ENCODE data around the gene SLC44A2. TPM values are rescaled to one million over a fixed set of nuclear protein-coding genes. Genes with fewer than 3 reads are reported as not detected.

Gene SLC44A2
- 43.0 and 49.9 TPM in 2 replicates for total RNA-seq

DNA sequence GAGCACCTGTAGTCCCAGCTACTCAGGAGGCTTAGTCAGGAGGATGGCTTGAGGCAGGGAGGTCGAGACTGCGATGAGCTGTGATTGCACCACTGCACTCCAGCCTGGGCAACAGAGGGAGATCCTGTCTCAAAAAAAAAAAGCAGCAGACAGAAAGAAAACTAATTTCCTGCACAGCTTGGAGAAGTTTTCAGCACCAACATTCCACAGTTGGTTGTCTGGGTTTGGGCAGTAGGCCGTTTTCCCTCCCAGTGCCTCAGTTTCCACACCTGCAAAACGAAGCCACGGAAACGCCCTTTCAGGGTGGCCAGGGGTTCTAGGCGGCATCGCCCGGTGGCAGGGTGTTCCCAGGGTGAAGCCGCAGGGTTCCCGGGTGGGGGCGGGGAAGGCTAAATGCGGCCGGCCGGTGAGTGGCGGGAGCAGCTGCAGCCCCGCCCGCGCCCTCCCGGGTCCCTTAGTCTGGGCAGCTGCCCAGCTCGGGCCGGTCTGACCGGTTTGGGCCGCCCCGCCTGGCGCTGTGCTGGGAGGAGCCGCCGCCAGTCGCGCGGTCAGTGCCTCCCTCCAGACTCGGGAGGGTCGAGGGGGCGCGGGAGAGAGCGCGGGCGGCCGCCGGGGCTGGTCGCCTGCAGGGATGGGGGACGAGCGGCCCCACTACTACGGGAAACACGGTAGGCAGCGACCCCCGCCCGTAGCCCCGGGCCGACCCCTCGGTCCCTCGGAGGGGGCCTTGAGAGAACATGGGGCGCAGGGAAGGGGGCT lies at the start of gene SLC44A2:
Gene SLC44A2 (plus strand): TSS at position 551 of the 759 bp plus-strand sequence. CDS start 81 bp downstream, at position 632.
- H3K79me2 ChIP-seq (ENCODE audit: insufficient read depth, low read length): peaks cover 12% of the 10 kb centered on the region
- no peaks in the 10 kb centered on the region for H3K9me3 ChIP-seq (ENCODE audit: low read depth, low read length)
- TF ChIP-seq, protein P1, sequence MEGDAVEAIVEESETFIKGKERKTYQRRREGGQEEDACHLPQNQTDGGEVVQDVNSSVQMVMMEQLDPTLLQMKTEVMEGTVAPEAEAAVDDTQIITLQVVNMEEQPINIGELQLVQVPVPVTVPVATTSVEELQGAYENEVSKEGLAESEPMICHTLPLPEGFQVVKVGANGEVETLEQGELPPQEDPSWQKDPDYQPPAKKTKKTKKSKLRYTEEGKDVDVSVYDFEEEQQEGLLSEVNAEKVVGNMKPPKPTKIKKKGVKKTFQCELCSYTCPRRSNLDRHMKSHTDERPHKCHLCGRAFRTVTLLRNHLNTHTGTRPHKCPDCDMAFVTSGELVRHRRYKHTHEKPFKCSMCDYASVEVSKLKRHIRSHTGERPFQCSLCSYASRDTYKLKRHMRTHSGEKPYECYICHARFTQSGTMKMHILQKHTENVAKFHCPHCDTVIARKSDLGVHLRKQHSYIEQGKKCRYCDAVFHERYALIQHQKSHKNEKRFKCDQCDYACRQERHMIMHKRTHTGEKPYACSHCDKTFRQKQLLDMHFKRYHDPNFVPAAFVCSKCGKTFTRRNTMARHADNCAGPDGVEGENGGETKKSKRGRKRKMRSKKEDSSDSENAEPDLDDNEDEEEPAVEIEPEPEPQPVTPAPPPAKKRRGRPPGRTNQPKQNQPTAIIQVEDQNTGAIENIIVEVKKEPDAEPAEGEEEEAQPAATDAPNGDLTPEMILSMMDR (IDR thresholded peaks at IDR 0.05; ENCODE audit: extremely low read depth, low read depth, low read length): no peak
- peak within 1 kb of the TSS; percentile 70 for H2AFZ ChIP-seq (ENCODE audit: low read length)
- peak; percentile 98 for DNase-seq (ENCODE audit: insufficient read length, low spot score, missing footprints)
- peak within 1 kb of the TSS; percentile 77 for H3K4me3 ChIP-seq (ENCODE audit: insufficient read depth, low read length)
- peaks cover 17% of the 10 kb centered on the region for H3K4me1 ChIP-seq (ENCODE audit: insufficient read depth, low read length)
- no peaks in the 10 kb centered on the region for H3K27me3 ChIP-seq (ENCODE audit: insufficient read depth, low read length)
- peak within 1 kb of the TSS; percentile 60 for H3K27ac ChIP-seq (ENCODE audit: low read depth, low read length)
- no peaks in the 10 kb centered on the region for H4K20me1 ChIP-seq (ENCODE audit: insufficient read depth, low read length)
- peaks cover 10% of the 10 kb centered on the region for H3K36me3 ChIP-seq (ENCODE audit: insufficient read depth, low read length)
- H3K4me2 ChIP-seq (ENCODE audit: insufficient read depth, low read length): peak within 1 kb of the TSS; percentile 88

DNA sequence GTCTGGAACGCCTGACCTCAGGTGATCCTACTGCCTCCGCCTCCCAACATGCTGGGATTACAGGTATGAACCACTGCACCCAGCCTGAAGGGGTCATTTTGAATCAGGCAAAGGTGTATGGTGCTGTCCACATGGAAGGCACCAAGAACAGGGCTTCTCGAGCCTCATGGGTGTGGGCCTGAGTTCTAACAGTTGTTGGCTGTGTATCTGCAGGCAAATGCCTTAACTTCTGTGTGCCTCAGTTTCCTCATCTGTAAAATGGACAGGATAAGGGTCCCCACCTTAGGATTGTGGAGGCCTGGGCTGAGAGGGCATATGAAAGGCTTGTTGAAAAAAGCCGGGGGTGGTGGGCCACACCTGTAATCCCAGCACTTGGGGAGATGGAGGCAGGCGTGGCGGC lies 47.4 kb upstream of the SLC44A2 start:
- Histone ChIP-seq H3K27ac (ENCODE audit: low read depth, low read length) (no peak overlapping the region), H3K4me1 (ENCODE audit: insufficient read depth, low read length) (no peaks in the 10 kb centered on the region), H3K4me3 (ENCODE audit: insufficient read depth, low read length) (no peak overlapping the region), H3K4me2 (ENCODE audit: insufficient read depth, low read length) (no peak overlapping the region), H3K36me3 (ENCODE audit: insufficient read depth, low read length) (no peaks in the 10 kb centered on the region), H2AFZ (ENCODE audit: low read length) (no peak overlapping the region), H4K20me1 (ENCODE audit: insufficient read depth, low read length) (no peaks in the 10 kb centered on the region), H3K79me2 (ENCODE audit: insufficient read depth, low read length) (no peaks in the 10 kb centered on the region), H3K9me3 (ENCODE audit: low read depth, low read length) (no peaks in the 10 kb centered on the region), H3K27me3 (ENCODE audit: insufficient read depth, low read length) (no peaks in the 10 kb centered on the region)
- TF ChIP-seq, protein P1 (IDR thresholded peaks at IDR 0.05; ENCODE audit: extremely low read depth, low read depth, low read length): no peak
- no peak for DNase-seq (ENCODE audit: insufficient read length, low spot score, missing footprints)

DNA sequence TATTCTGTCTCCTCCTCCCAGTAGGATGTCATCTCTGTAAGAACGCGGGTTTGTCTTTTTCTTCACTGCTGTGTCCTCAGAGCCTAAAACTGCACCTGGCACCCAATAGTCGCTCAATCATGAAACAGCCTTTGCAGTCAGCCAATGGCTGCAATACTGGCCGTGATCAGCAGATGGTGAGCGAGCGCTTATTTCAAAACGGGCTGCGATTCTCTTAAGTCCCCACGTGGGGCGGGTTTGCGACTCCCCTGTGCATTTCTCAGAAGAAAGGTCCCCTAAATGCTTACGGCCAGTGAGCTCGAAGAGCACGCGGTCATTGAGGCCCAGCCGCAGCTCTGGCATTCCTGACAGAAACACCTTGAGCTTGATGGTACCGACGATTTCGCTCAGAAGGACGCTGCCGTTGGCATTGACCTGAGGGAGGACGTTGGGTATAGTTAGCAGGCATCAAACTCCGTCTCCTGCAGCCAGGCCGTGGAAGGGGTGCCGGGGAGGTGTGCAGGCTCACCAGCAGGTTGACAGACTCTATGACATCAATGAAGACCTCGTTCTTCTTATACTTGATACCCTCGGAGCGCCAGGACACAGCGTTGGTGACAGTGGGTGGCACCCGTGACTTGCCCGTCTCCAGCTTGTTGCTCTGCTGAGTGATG lies 44.2 kb upstream of the SLC44A2 start:
- TF ChIP-seq, protein P1 (IDR thresholded peaks at IDR 0.05; ENCODE audit: extremely low read depth, low read depth, low read length): peak; percentile 100
- peak; percentile 95 for DNase-seq (ENCODE audit: insufficient read length, low spot score, missing footprints)
- H3K4me2 ChIP-seq (ENCODE audit: insufficient read depth, low read length): peak overlapping the region; percentile 83
- H3K27ac ChIP-seq (ENCODE audit: low read depth, low read length): no peak overlapping the region
- H3K27me3 ChIP-seq (ENCODE audit: insufficient read depth, low read length): no peaks in the 10 kb centered on the region
- no peaks in the 10 kb centered on the region for H3K4me1 ChIP-seq (ENCODE audit: insufficient read depth, low read length)
- H2AFZ ChIP-seq (ENCODE audit: low read length): peak overlapping the region; percentile 94
- H3K4me3 ChIP-seq (ENCODE audit: insufficient read depth, low read length): peak overlapping the region; percentile 57
- H3K79me2 ChIP-seq (ENCODE audit: insufficient read depth, low read length): no peaks in the 10 kb centered on the region
- no peaks in the 10 kb centered on the region for H4K20me1 ChIP-seq (ENCODE audit: insufficient read depth, low read length)
- H3K9me3 ChIP-seq (ENCODE audit: low read depth, low read length): no peaks in the 10 kb centered on the region
- no peaks in the 10 kb centered on the region for H3K36me3 ChIP-seq (ENCODE audit: insufficient read depth, low read length)

DNA sequence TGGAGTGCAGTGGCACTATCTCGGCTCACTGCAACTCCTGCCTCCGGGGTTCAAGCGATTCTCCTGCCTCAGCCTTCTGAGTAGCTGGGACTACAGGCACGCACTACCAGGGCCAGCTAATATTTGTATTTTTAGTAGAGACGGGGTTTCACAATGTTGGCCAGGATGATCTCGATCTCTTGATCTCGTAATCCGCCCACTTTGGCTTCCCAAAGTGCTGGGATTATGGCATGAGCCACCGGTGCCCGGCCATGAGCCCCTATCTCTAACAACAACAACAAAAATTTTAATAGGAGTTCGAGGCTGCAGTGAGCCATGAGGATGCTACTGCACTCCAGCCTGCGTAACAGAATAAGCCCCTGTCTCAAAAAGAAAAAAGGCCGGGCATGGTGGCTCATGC lies 43.3 kb upstream of the SLC44A2 start:
- Histone ChIP-seq H2AFZ (ENCODE audit: low read length) (no peak overlapping the region), H3K79me2 (ENCODE audit: insufficient read depth, low read length) (no peaks in the 10 kb centered on the region), H4K20me1 (ENCODE audit: insufficient read depth, low read length) (no peaks in the 10 kb centered on the region), H3K9me3 (ENCODE audit: low read depth, low read length) (no peaks in the 10 kb centered on the region), H3K4me1 (ENCODE audit: insufficient read depth, low read length) (no peaks in the 10 kb centered on the region), H3K27ac (ENCODE audit: low read depth, low read length) (no peak overlapping the region), H3K4me3 (ENCODE audit: insufficient read depth, low read length) (no peak overlapping the region), H3K27me3 (ENCODE audit: insufficient read depth, low read length) (peaks cover 8% of the 10 kb centered on the region), H3K36me3 (ENCODE audit: insufficient read depth, low read length) (no peaks in the 10 kb centered on the region), H3K4me2 (ENCODE audit: insufficient read depth, low read length) (no peak overlapping the region)
- DNase-seq (ENCODE audit: insufficient read length, low spot score, missing footprints): no peak
- TF ChIP-seq, protein P1 (IDR thresholded peaks at IDR 0.05; ENCODE audit: extremely low read depth, low read depth, low read length): no peak
